Neural progenitor cell (in vitro differentiated cells): ENCODE results near the gene IL16.

Experiments
- EZH2 ChIP-seq: fragments of 200-600 bp; sonication (generic); IDR thresholded peaks from 2 replicates; pipeline ENCODE4 v1.6.1; 2017; ENCODE audit warnings: antibody characterized with exemption, mild to moderate bottlenecking, moderate library complexity
- EZH2phosphoT487 ChIP-seq: fragments of 200-600 bp; sonication (generic); IDR thresholded peaks from 2 replicates; pipeline ENCODE4 v1.6.1; 2017; ENCODE audit warnings: antibody characterized with exemption
- TF ChIP-seq, protein P1 (sequence below): fragments of 200-600 bp; sonication (generic); IDR thresholded peaks from 2 replicates; pipeline ENCODE4 v1.5.1; 2017; ENCODE audit warnings: antibody characterized with exemption, mild to moderate bottlenecking

DNA sequence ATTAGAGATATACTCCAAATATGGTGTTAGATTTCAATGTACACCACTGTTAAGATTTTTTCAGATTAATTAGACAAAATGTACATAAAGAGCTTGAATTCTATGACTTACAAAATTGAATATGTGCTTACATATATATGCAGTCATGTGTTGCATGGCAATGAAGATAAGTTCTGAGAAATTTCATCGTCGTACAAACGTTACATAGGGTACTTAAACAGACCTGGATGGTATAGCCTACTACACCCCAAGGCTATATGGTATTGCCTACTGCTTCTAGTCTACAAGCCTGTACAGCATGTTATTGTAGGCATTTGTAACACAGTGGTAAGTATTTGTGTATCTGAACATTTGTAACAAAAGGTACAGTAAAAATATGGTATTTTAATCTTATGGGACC lies 9.3 kb downstream of the IL16 start:
- TF ChIP-seq, protein P1, sequence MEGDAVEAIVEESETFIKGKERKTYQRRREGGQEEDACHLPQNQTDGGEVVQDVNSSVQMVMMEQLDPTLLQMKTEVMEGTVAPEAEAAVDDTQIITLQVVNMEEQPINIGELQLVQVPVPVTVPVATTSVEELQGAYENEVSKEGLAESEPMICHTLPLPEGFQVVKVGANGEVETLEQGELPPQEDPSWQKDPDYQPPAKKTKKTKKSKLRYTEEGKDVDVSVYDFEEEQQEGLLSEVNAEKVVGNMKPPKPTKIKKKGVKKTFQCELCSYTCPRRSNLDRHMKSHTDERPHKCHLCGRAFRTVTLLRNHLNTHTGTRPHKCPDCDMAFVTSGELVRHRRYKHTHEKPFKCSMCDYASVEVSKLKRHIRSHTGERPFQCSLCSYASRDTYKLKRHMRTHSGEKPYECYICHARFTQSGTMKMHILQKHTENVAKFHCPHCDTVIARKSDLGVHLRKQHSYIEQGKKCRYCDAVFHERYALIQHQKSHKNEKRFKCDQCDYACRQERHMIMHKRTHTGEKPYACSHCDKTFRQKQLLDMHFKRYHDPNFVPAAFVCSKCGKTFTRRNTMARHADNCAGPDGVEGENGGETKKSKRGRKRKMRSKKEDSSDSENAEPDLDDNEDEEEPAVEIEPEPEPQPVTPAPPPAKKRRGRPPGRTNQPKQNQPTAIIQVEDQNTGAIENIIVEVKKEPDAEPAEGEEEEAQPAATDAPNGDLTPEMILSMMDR, result no peak
- TF ChIP-seq EZH2, result no peak
- TF ChIP-seq EZH2phosphoT487, result no peak
